WTC11 (cell line): Measurements from ENCODE around the gene ARRDC1. TPM values are rescaled to one million over a fixed set of nuclear protein-coding genes. Genes with fewer than 3 reads are reported as not detected.

Experiments used
- ATAC-seq: fragments of 200-7000 bp; cut with Tn5 transposase; 2 replicates; pipeline ENCODE4 v1.10.0; 2021; ENCODE audit warnings: mild to moderate bottlenecking, moderate library complexity
- CTCF ChIA-PET: fragments of 300-600 bp; sonication (Branson Sonifier 250); formaldehyde crosslinking; loops from one replicate; lab custom pipeline; 2021; ENCODE audit warnings: antibody characterized with exemption; lab: Charles Lee
- POLR2A ChIA-PET: fragments of 350-600 bp; sonication (Branson Sonifier 250); formaldehyde crosslinking; loops from one replicate; lab custom pipeline; 2021; ENCODE audit warnings: antibody characterized with exemption; lab: Charles Lee
- DNase-seq: peaks from one replicate; pipeline ENCODE4 v3.0.0; 2021; ENCODE audit warnings: low spot score
- H3K27ac Mint-ChIP-seq: 2 replicates; pipeline ENCODE4 v1.8.0; 2021; ENCODE audit warnings: mixed read lengths
- H3K27me3 Mint-ChIP-seq: 2 replicates; pipeline ENCODE4 v1.8.0; 2021; ENCODE audit warnings: low read depth, mild to moderate bottlenecking, moderate library complexity, mixed read lengths
- H3K36me3 Mint-ChIP-seq: 2 replicates; pipeline ENCODE4 v1.8.0; 2021; ENCODE audit warnings: mixed read lengths
- H3K4me1 Mint-ChIP-seq: 2 replicates; pipeline ENCODE4 v1.8.0; 2022; ENCODE audit warnings: mixed read lengths
- H3K4me3 Mint-ChIP-seq: 2 replicates; pipeline ENCODE4 v1.8.0; 2021; ENCODE audit warnings: mild to moderate bottlenecking, moderate library complexity, mixed read lengths
- H3K9me3 Mint-ChIP-seq: 2 replicates; pipeline ENCODE4 v1.8.0; 2021; ENCODE audit warnings: mixed read lengths
- ARID4B ChIP-seq: sonication (generic); formaldehyde crosslinking; IDR thresholded peaks from 2 replicates; pipeline ENCODE4 v1.8.0; 2023; ENCODE audit warnings: missing genetic modification reagents, mild to moderate bottlenecking, borderline replicate concordance
- ATF3 ChIP-seq: sonication (generic); formaldehyde crosslinking; conservative IDR thresholded peaks from 2 replicates; pipeline ENCODE4 v1.8.1; 2022; ENCODE audit warnings: mild to moderate bottlenecking, missing genetic modification reagents
- CBFB ChIP-seq: sonication (generic); formaldehyde crosslinking; IDR thresholded peaks from 2 replicates; pipeline ENCODE4 v1.8.1; 2022; ENCODE audit warnings: mild to moderate bottlenecking, low read depth, missing genetic modification reagents
- CTCF ChIP-seq: fragments of 200-600 bp; IDR thresholded peaks from 2 replicates; pipeline ENCODE4 v1.8.0; 2022; ENCODE audit warnings: antibody characterized with exemption
- IRF2 ChIP-seq: sonication (generic); formaldehyde crosslinking; IDR thresholded peaks from 2 replicates; pipeline ENCODE4 v1.8.0; 2022; ENCODE audit warnings: low read depth, missing genetic modification reagents, borderline replicate concordance
- KAT7 ChIP-seq: sonication (generic); formaldehyde crosslinking; IDR thresholded peaks from 2 replicates; pipeline ENCODE4 v1.8.1; 2023; ENCODE audit warnings: missing genetic modification reagents, mild to moderate bottlenecking, borderline replicate concordance
- MAX ChIP-seq: sonication (generic); formaldehyde crosslinking; IDR thresholded peaks from 2 replicates; pipeline ENCODE4 v1.8.0; 2022; ENCODE audit warnings: mild to moderate bottlenecking, missing genetic modification reagents
- SMAD3 ChIP-seq: sonication (generic); formaldehyde crosslinking; IDR thresholded peaks from 2 replicates; pipeline ENCODE4 v1.8.0; 2022; ENCODE audit warnings: missing genetic modification reagents, mild to moderate bottlenecking, borderline replicate concordance
- STAT6 ChIP-seq: sonication (generic); formaldehyde crosslinking; conservative IDR thresholded peaks from 2 replicates; pipeline ENCODE4 v1.8.1; 2023; ENCODE audit warnings: mild to moderate bottlenecking, low read depth, missing genetic modification reagents, moderate library complexity
- TEAD4 ChIP-seq: sonication (generic); formaldehyde crosslinking; IDR thresholded peaks from 2 replicates; pipeline ENCODE4 v1.8.0; 2022; ENCODE audit warnings: mild to moderate bottlenecking, missing genetic modification reagents
- ZNF396 ChIP-seq: fragments of 250-450 bp; sonication (Bioruptor Pico); IDR thresholded peaks from 2 replicates; pipeline ENCODE4 v1.8.0; 2021; ENCODE audit warnings: mild to moderate bottlenecking, moderate library complexity, borderline replicate concordance
- ZNF532 ChIP-seq: fragments of 250-450 bp; sonication (Bioruptor Pico); IDR thresholded peaks from 2 replicates; pipeline ENCODE4 v1.9.0; 2021; ENCODE audit warnings: mild to moderate bottlenecking, borderline replicate concordance
- total RNA-seq: library from RNA; stranded (reverse); gene quantifications from 3 replicates; pipeline ENCODE4 v1.2.3, GENCODE V29; 2021
- TF ChIP-seq, protein P1 (sequence below): fragments of 250-450 bp; sonication (Bioruptor Pico); IDR thresholded peaks from 2 replicates; pipeline ENCODE4 v1.9.0; 2021; ENCODE audit warnings: mild to moderate bottlenecking

The ARRDC1 gene
- total RNA-seq, 1 experiment from 2014 or later = 41.3 TPM

DNA sequence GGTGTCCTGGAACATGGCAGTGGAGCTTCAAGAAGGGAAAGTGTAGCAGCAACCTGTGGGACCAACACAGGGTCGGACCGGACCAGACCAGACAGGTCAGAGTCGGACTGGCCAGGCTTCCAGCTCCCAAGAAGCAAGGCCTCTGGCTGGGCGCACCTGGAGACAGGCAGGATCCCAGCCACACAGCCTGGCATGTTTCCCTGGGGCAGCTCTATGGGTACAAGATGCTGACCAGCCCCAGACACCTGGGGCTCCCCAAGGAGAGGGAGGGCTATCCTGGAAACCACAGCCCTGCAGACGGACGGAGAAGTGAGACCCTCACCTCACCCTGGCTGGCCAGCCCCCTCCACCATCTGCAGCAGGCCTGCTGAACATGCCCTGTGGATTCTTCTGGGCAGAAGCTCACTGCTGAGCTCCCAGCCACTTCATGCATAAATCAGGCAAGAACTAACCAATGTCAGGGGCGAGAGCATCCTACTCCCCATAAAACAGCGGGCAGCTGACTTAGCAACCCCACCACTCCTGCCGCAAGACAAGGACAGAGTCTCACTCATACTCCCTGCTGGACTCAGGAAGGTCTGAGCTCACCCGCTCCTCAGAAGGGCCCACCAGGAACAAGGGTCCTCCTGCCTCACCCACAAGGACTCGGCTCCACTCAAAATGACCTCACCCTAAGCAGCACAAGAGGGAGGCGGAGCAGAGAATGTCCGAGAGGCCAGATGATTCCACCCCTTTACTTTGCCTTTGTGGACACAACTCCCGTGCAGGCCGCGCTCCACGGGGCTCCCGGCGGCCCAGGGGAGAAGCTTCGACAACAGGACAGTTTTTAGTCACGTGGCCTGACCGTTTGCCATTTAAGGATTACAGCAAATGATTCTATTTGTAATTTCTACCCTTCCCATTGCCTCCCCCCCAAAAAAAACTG is 23.9 kb upstream of the ARRDC1 start:
- peak overlapping the region; percentile 68 for H3K27ac Mint-ChIP-seq
- ATAC-seq (no peak), DNase-seq (no peak)
- peaks cover 24% of the 10 kb centered on the region for H3K36me3 Mint-ChIP-seq
- no peaks in the 10 kb centered on the region for H3K9me3 Mint-ChIP-seq
- TF ChIP-seq ATF3 (CRISPR knock-in tag) (no peak), KAT7 (CRISPR knock-in tag) (no peak), ZNF532 (CRISPR knock-in tag) (no peak), MAX (no peak)
- H3K27me3 Mint-ChIP-seq = no peaks in the 10 kb centered on the region
- H3K4me1 Mint-ChIP-seq = peaks cover 28% of the 10 kb centered on the region
- ChIA-PET POLR2A (interaction anchor here (1.4 kb wide), 1 partner anchor 9 kb away, joined by 4 read pairs; the partner anchor contains the start of gene ZMYND19), CTCF (interaction anchor here (0.6 to 4.2 kb wide), 19 partner anchors 10 to 320 kb away, joined by 3 to 51 read pairs (median 4); partner anchors contain the start of genes ARRDC1, EHMT1, MRPL41 and ZMYND19)
- no peak overlapping the region for H3K4me3 Mint-ChIP-seq

DNA sequence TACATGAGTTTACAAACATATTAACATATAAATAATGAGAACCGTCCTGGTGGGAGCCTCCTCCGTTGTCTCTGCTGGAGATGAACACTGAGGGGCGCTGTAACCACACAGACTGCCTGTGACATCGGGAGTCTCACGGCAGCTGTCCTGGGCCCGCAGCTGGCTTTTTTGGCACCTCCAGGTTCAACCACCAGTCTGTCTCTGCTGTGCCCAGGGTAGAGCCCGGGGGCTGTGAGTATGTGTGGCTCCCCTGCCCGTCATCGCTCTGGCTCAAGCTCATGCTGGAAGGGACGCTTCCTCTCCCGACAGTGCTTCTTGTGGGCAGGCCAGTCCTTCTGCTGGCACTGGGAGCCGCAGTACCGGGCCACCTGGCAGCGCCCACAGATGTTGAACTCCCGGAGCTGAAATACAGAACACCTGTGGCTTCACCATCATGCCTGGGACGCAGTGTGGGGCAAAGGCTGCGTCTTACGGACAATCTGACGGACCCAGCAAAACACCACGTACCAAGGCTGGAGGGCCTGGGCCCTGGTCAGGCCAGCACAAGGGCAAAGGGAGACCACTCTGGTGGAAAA is 23.1 kb upstream of the ARRDC1 start:
- Mint-ChIP-seq H3K36me3 (peaks cover 30% of the 10 kb centered on the region), H3K4me3 (no peak overlapping the region), H3K27ac (peak overlapping the region; percentile 68; the same call in 1 of the 2 replicates), H3K4me1 (peaks cover 25% of the 10 kb centered on the region), H3K9me3 (no peaks in the 10 kb centered on the region), H3K27me3 (no peaks in the 10 kb centered on the region)
- ChIA-PET CTCF (interaction anchor here (0.6 to 4.2 kb wide), 17 partner anchors 9 to 319 kb away, joined by 3 to 51 read pairs (median 4); partner anchors contain the start of genes EHMT1, MRPL41 and ZMYND19), POLR2A (interaction anchor here (1.4 kb wide), 1 partner anchor 8 kb away, joined by 4 read pairs; the partner anchor contains the start of gene ZMYND19)
- ATAC-seq = peak; percentile 13
- peak; percentile 53; the same call in 1 of the 2 replicates for TF ChIP-seq CTCF
- no peak for TF ChIP-seq SMAD3
- DNase-seq = peak; percentile 70

DNA sequence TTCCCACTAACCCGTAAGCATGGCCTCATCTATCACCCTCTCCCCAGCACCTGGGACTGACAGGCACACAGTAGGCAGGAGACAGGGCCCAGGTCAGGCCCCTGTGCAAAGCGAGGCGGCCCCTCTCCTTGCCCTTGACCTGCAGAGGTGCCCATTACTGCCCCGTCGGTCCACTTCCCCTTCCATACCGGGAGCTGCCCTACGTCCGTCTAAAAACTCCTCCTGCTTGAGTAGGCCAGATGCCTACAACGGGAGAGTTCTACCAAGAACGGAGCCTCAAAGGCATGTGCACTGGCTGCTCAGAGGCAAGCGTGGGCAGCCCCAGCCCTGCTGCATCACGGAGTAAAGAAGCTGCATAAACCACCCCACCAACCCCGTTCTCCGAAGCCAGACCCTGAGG is 22.1 kb upstream of the ARRDC1 start:
- ATAC-seq (no peak), DNase-seq (no peak)
- ChIA-PET CTCF (interaction anchor here (0.6 kb wide), 1 partner anchor 565 kb away, joined by 3 read pairs; no protein-coding TSS in a partner anchor), POLR2A (no interaction called here)
- no peak overlapping the region for H3K4me3 Mint-ChIP-seq
- H3K9me3 Mint-ChIP-seq = no peaks in the 10 kb centered on the region
- no peaks in the 10 kb centered on the region for H3K27me3 Mint-ChIP-seq
- peaks cover 19% of the 10 kb centered on the region for H3K4me1 Mint-ChIP-seq
- peaks cover 40% of the 10 kb centered on the region for H3K36me3 Mint-ChIP-seq
- no peak overlapping the region for H3K27ac Mint-ChIP-seq
- TF ChIP-seq IRF2 (CRISPR knock-in tag) (no peak), TEAD4 (CRISPR knock-in tag) (no peak), ZNF396 (CRISPR knock-in tag) (no peak), STAT6 (no peak), CBFB (no peak), ARID4B (no peak)
- TF ChIP-seq, protein P1, sequence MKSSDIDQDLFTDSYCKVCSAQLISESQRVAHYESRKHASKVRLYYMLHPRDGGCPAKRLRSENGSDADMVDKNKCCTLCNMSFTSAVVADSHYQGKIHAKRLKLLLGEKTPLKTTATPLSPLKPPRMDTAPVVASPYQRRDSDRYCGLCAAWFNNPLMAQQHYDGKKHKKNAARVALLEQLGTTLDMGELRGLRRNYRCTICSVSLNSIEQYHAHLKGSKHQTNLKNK = no peak
